Kidney epithelial cell (primary cell): ENCODE measurements around the gene DUSP22. TPM values are rescaled to one million over a fixed set of nuclear protein-coding genes. Genes with fewer than 3 reads are reported as not detected.
"Not testable (repeated sequence)": the region's sequence is repeated elsewhere in the genome, so short reads cannot be mapped to it uniquely, and the experiment has no call there.

Experiments used
- DNase-seq: peaks from one replicate; pipeline ENCODE4 v3.0.0-alpha.2; 2010; ENCODE audit warnings: low read depth
- H3K27me3 ChIP-seq: 2 replicates; pipeline ENCODE4 v1.6.0; 2011; ENCODE audit warnings: low read length; ENCODE audit not compliant: control insufficient read depth, insufficient read depth
- H3K36me3 ChIP-seq: 2 replicates; pipeline ENCODE4 v1.5.1; 2011; ENCODE audit warnings: low read length; ENCODE audit not compliant: control insufficient read depth, insufficient read depth
- H3K4me3 ChIP-seq: 2 replicates; pipeline ENCODE4 v1.5.1; 2011; ENCODE audit warnings: low read depth, mild to moderate bottlenecking, control low read depth, low read length
- total RNA-seq: library from RNA; depleted of rRNA; stranded (reverse); fragments of >200 nt; gene quantifications from 2 replicates; pipeline ENCODE4 v1.2.3, GENCODE V29; 2015
- TF ChIP-seq, protein P1 (sequence below): IDR thresholded peaks from 2 replicates; pipeline ENCODE4 v1.5.1; 2011; ENCODE audit warnings: mild to moderate bottlenecking, moderate library complexity, low read length, control low read depth, inconsistent platforms; ENCODE audit not compliant: insufficient read depth, poor library complexity, severe bottlenecking

DUSP22 gene
- total RNA-seq, 1 donor from 2014 or later = 35.9 TPM

DNA sequence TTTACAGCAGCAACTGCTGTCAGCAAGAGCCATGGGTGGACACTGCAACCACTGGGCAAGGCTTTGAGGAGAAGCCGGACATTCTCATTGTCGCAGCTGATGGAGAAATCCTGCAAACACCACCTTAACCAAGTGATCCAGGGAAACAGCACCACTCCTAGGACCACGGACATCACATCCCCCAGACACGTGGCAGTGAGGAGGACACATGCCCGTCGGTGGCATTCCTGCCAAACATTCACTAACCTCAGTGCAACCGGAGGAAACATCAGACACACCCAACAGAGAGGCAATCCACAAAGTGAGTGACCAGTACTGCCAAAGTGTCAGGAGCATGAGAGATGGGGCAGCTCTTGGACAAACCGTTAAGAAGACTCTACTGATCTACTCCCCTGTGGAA is 82.7 kb downstream of the DUSP22 start:
- DNase-seq = no peak
- H3K4me3 ChIP-seq = no peak overlapping the region
- no peaks in the 10 kb centered on the region for H3K36me3 ChIP-seq
- TF ChIP-seq, protein P1, sequence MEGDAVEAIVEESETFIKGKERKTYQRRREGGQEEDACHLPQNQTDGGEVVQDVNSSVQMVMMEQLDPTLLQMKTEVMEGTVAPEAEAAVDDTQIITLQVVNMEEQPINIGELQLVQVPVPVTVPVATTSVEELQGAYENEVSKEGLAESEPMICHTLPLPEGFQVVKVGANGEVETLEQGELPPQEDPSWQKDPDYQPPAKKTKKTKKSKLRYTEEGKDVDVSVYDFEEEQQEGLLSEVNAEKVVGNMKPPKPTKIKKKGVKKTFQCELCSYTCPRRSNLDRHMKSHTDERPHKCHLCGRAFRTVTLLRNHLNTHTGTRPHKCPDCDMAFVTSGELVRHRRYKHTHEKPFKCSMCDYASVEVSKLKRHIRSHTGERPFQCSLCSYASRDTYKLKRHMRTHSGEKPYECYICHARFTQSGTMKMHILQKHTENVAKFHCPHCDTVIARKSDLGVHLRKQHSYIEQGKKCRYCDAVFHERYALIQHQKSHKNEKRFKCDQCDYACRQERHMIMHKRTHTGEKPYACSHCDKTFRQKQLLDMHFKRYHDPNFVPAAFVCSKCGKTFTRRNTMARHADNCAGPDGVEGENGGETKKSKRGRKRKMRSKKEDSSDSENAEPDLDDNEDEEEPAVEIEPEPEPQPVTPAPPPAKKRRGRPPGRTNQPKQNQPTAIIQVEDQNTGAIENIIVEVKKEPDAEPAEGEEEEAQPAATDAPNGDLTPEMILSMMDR = no peak
- H3K27me3 ChIP-seq = peaks cover 41% of the 10 kb centered on the region

DNA sequence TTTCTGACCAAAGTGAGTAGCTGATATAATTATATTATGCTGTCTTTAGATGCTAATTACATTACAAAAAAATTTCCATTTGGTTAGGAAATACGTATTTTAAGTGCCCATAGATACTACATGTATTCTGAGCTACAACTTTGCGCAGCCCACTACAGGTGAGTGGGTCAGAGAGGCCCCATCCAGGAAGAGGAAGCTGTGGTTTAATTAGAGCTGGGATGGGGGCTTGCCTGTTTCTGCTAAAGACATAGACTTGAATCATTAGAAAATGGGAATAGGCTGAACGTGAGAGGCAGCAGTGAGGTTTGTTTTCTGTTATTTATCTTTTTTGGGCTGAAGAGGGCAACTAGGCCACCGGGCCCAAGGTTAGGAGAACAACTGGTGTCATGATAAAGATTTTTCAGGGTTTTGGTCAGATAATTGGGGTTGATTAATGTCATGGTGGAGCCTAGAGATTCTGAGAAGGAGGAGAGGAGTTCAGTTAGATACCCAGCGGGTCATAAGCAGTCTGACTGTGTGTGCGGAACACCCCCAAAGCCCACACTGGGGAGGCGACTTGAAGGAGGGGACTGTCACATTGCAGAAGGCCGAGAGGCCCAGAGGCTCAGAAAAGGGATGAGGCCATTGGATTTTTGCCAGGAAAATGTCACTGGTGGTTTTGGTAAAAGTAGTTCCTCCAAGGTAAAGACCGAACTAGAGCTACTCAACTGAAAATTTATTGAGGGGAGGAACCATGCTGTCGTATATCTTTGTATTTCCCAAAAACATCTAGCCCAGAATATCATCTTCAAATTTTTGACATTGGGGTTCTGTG is 84.7 kb downstream of the DUSP22 start:
- Histone ChIP-seq H3K4me3 (no peak overlapping the region), H3K36me3 (no peaks in the 10 kb centered on the region), H3K27me3 (peaks cover 46% of the 10 kb centered on the region)
- TF ChIP-seq, protein P1 = no peak
- no peak for DNase-seq

DNA sequence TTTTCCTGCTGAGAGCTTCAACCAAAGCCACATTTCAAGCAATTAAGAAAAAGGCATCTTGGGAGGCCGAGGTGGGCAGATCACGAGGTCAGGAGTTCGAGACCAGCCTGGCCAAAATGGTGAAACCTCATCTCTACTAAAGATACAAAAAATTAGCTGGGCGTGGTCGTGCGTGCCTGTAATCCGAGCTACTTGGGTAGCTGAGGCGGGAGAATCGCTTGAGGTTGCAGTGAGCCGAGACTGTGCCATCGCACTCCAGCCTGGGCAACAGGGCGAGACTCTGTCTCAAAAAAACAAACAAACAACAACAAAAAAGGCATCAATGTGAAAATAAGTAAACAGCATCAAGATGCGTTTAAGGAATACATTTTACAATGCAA is 85.3 kb downstream of the DUSP22 start:
- peaks cover 44% of the 10 kb centered on the region for H3K27me3 ChIP-seq
- DNase-seq, H3K36me3 ChIP-seq, H3K4me3 ChIP-seq: not testable (repeated sequence)

DNA sequence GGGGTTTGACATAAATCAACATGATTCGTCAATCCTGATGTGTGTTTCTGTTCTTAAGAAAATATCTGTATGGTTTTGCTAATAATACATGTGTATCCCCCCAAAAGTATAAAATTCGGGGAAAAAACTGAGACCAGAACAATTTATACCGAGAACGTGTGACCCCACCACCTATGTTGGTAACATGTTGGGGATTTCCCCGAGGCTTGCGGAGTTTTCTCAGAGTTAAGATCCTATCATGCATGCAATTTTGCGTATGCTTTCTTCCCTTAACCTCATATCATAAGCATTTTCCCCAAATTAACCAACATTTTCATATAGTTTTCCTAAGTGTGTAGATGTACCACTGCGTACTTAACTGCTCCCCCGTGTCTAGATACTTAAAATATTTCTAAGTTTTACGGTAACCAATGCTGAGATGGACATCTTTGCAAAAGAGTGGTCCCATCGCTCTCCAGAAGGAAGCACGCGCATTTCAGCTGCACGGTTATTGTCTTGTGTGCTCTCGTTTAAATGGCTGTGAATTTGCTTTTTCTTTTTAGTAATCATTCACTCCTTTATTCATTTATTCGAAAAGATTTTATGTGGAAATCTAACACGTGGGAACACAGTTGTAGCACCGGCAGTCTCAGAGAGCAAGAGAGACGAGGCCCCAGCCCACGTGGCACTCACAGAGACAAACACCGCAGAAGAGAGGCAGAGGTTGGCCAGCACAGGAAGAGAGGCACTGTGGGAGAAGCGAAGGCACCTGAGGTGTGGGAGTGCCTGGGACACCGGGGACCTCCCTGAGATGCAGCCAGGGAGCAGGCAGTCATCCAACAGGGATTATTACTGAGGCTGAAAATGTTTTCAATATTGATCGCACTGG is 86.0 kb downstream of the DUSP22 start:
- H3K27me3 ChIP-seq = peaks cover 42% of the 10 kb centered on the region
- DNase-seq = no peak
- no peak overlapping the region for H3K4me3 ChIP-seq
- no peaks in the 10 kb centered on the region for H3K36me3 ChIP-seq
- TF ChIP-seq, protein P1 = no peak

DNA sequence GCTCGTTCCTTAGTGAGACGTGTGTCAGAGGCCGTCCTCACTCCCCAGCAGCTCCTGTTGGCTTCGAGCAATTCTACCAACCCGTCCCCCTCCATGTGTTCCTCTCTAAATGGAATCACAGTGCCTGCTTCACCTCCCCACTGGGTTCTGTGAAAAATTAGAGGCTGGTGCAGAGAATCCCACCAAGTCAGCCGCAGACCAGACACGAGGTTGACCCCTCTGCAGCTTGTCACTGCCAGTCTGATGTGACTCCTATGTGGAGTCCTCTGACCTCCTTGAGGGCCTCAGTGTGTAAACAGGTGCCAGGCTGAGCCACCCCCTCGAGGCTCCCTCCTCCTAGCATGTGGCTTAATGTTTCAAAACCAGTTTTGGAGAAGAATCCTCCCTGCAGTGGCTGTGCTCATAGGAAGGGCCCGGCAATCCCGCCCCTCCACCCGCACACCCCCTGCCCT is 86.7 kb downstream of the DUSP22 start:
- H3K27me3 ChIP-seq = peaks cover 36% of the 10 kb centered on the region
- no peak overlapping the region for H3K4me3 ChIP-seq
- DNase-seq = no peak
- H3K36me3 ChIP-seq = no peaks in the 10 kb centered on the region
- TF ChIP-seq, protein P1 = no peak
